ENCODE results near the gene ASB9. TPM values are rescaled to one million over a fixed set of nuclear protein-coding genes. Genes with fewer than 3 reads are reported as not detected.

The ASB9 gene
- total RNA-seq, 4 donors from 2014 or later: 1.1 to 2.1 TPM; not detected in 2

DNA sequence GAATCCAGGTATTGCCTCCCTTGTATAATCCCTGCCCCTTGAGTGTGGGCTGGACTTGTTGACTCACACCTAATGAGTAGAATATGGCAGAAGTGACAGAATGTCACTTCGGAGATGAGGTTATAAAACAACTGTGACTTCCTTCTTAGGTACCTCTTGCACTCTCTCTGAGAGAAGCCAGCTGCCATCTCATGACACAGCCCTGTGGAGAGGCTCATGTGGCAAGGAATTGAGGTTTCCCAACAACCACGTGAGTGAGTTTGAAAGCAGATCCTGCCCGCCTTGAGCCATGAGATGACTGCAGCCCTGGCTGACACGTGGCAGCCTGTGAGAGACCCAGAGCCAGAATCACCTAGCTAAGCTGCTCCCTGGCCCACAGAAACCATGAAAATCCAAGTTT, 32.0 kb upstream of the ASB9 start:
- no peaks in the 10 kb centered on the region for H3K36me3 ChIP-seq
- no peak overlapping the region for H3K27ac ChIP-seq

DNA sequence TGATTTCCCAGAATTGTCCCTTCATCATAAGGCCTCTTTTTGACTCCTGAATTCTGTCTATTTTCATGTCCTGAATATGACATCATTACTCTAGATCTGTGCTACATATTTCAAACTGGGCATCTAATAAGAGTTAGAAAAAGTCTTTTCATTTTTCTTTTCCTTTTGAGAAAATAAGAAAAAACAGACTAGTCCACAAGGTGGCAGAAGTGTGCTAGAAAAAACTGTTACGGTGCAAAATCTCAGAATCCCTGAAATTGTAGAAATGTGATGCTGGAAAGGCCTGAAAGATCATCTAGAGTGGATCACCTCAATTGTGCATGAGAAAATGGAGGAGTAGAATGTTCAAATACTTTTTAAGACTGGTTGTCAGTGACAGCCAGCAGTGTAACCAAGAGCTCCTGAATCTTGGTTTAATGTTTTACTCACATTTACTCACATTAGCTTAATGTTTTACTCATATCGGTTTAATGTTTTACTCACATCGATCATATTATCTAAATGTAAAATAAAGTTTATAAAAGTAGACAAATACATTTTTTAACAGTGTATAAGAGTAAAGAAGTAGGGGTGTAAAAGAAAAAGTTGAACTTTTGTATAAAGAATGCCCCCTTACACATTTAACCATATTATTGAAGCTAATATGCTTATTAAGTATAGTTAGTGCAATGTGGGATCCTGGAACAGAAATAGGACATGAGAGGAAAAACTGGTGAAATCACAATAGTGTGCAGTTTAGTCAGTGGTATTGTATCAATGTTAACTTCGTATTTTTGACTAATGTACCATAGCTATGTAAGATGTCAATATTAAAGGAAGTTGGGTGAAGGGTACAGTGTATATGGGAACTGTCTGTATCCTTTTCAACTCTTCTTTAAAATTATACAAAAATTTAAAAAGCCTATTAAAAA, 30.3 kb upstream of the ASB9 start:
- no peak for DNase-seq
- peak in 1 of 2 donors; percentile 6 for TF ChIP-seq POLR2A (IDR thresholded peaks at IDR 0.05)
- TF ChIP-seq, protein P1, sequence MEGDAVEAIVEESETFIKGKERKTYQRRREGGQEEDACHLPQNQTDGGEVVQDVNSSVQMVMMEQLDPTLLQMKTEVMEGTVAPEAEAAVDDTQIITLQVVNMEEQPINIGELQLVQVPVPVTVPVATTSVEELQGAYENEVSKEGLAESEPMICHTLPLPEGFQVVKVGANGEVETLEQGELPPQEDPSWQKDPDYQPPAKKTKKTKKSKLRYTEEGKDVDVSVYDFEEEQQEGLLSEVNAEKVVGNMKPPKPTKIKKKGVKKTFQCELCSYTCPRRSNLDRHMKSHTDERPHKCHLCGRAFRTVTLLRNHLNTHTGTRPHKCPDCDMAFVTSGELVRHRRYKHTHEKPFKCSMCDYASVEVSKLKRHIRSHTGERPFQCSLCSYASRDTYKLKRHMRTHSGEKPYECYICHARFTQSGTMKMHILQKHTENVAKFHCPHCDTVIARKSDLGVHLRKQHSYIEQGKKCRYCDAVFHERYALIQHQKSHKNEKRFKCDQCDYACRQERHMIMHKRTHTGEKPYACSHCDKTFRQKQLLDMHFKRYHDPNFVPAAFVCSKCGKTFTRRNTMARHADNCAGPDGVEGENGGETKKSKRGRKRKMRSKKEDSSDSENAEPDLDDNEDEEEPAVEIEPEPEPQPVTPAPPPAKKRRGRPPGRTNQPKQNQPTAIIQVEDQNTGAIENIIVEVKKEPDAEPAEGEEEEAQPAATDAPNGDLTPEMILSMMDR (IDR thresholded peaks at IDR 0.05): peak in 4 of 6 experiments; percentile 17 to 63 (median 52)
- H3K27me3 ChIP-seq: no peaks in the 10 kb centered on the region
- no peaks in the 10 kb centered on the region for H3K4me1 ChIP-seq
- H3K36me3 ChIP-seq: no peaks in the 10 kb centered on the region
- peak overlapping the region in 1 of 4 donors; percentile 5 for H3K27ac ChIP-seq
- H3K9me3 ChIP-seq: no peaks in the 10 kb centered on the region
- peak overlapping the region in 1 of 4 donors; percentile 24 for H3K4me3 ChIP-seq

More for the DNA sequence above, 32.0 kb upstream of the ASB9 start:
- Histone ChIP-seq H3K9me3 (no peaks in the 10 kb centered on the region), H3K4me1 (no peaks in the 10 kb centered on the region), H3K4me3 (no peak overlapping the region), H3K27me3 (no peaks in the 10 kb centered on the region)
- peak in 1 of 2 donors; percentile 16 for TF ChIP-seq POLR2A (IDR thresholded peaks at IDR 0.05)
- TF ChIP-seq, protein P1 (IDR thresholded peaks at IDR 0.05): no peak
- peak in 1 of 3 donors; percentile 62 for DNase-seq

DNA sequence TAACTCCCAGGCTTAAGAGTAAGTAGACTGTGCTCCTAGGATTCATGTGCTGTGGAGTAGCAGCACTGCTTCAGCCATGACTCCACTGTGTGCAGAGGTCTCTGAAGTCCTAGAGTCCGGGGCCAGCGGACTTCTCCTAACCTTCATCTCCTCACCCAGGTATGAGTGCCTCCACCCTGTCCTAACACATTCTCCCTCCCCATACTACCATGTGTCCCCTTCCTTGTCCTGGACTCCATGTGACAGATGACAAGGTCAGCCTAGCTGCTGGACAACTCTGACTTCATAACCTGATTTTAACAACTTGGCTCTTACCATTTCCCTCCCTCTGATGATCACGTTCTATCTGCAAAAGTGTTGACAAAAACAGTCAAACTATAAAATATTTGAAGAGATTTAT, 28.9 kb upstream of the ASB9 start:
- H3K4me3 ChIP-seq: no peak overlapping the region
- TF ChIP-seq, protein P1 (IDR thresholded peaks at IDR 0.05): no peak
- no peak for TF ChIP-seq POLR2A (IDR thresholded peaks at IDR 0.05)
- H3K9me3 ChIP-seq: no peaks in the 10 kb centered on the region
- H3K27me3 ChIP-seq: no peaks in the 10 kb centered on the region
- no peaks in the 10 kb centered on the region for H3K36me3 ChIP-seq
- H3K4me1 ChIP-seq: no peaks in the 10 kb centered on the region
- H3K27ac ChIP-seq: peak overlapping the region in 2 of 4 donors; percentile 8 to 48
- DNase-seq: no peak

DNA sequence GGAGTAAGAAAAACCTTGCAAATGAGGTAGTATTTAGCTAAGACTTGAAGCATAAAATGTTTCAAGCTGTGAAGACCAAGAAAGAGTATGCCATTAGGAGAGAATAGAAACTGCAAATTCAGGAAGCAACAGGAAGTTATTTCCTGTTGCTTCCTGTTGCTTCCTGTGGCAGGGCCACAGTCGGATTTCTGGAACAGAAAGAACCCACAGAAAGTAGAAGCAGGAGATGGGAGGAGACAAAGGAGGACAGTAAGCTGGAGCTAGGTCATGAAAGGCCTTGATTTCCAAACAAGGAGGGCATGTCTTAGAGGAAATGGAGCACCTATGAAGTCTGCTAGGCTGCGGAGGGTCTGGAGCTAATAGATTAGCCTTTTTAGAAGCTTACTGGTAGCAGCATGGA, 28.3 kb upstream of the ASB9 start:
- Histone ChIP-seq H3K36me3 (no peaks in the 10 kb centered on the region), H3K4me1 (no peaks in the 10 kb centered on the region), H3K27me3 (no peaks in the 10 kb centered on the region), H3K27ac (peak overlapping the region in 2 of 4 donors; percentile 8 to 48), H3K9me3 (no peaks in the 10 kb centered on the region), H3K4me3 (no peak overlapping the region)
- DNase-seq: no peak
- TF ChIP-seq POLR2A (IDR thresholded peaks at IDR 0.05): no peak
- TF ChIP-seq, protein P1 (IDR thresholded peaks at IDR 0.05): no peak

DNA sequence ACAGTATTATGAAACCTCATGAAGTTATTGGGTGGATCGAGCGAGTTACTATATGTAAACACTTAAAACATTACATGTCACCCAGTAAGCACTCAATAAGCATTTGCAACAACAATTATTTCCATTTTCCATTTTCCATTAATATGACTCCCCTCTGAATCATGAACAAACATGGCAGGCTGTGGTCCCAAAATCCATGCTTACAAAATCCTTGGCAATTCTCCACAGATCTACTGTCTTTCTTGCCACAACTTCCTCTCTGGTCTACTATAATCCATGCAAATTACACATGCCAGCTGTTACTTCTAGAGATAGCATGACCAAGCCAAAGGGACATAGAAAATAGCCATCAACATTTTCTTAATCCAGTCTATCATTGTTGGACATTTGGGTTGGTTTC, 23.6 kb upstream of the ASB9 start:
- no peaks in the 10 kb centered on the region for H3K9me3 ChIP-seq
- no peaks in the 10 kb centered on the region for H3K27me3 ChIP-seq
- no peaks in the 10 kb centered on the region for H3K4me1 ChIP-seq
- no peaks in the 10 kb centered on the region for H3K36me3 ChIP-seq
- no peak overlapping the region for H3K4me3 ChIP-seq
- H3K27ac ChIP-seq: no peak overlapping the region
- TF ChIP-seq, protein P1 (IDR thresholded peaks at IDR 0.05): no peak
- TF ChIP-seq POLR2A (IDR thresholded peaks at IDR 0.05): no peak
- no peak for DNase-seq
